GM21381 (cell line): ENCODE results near the gene ENOX1.
"Not testable (repeated sequence)": the region's sequence is repeated elsewhere in the genome, so short reads cannot be mapped to it uniquely, and the experiment has no call there.

ENCODE experiments used
- ATAC-seq: cut with Tn5 transposase; IDR thresholded peaks from one replicate; pipeline ENCODE4 v1.9.1; 2021; ENCODE audit warnings: mild to moderate bottlenecking, moderate library complexity; ENCODE audit not compliant: unreplicated experiment

Gene ENOX1

GRCh38 chr13:43363156-43363953, 423.4 kb downstream of the ENOX1 start:
- ATAC-seq, result no peak

- no peak for ATAC-seq
Measured at GRCh38 chr13:43362556-43362955, 424.2 kb downstream of the ENOX1 start.

- no peak for ATAC-seq
Measured at GRCh38 chr13:43360892-43361610, 425.7 kb downstream of the ENOX1 start.

GRCh38 chr13:43360171-43360570, 426.6 kb downstream of the ENOX1 start:
- ATAC-seq, result no peak

- no peak for ATAC-seq
Measured at GRCh38 chr13:43359536-43359935, 427.2 kb downstream of the ENOX1 start.

GRCh38 chr13:43357564-43357963, 429.2 kb downstream of the ENOX1 start:
- no peak for ATAC-seq

- no peak for ATAC-seq
Measured at GRCh38 chr13:43356567-43356966, 430.2 kb downstream of the ENOX1 start.

GRCh38 chr13:43355774-43356173, 431.0 kb downstream of the ENOX1 start:
- ATAC-seq, result no peak

- ATAC-seq, result no peak
Measured at GRCh38 chr13:43354153-43354945, 432.4 kb downstream of the ENOX1 start.

GRCh38 chr13:43353631-43354030, 433.1 kb downstream of the ENOX1 start:
- no peak for ATAC-seq

GRCh38 chr13:43351612-43352011, 435.2 kb downstream of the ENOX1 start:
- ATAC-seq, result not testable (repeated sequence)

GRCh38 chr13:43348397-43348796, 438.4 kb downstream of the ENOX1 start:
- no peak for ATAC-seq

- no peak for ATAC-seq
Measured at GRCh38 chr13:43347877-43348276, 438.9 kb downstream of the ENOX1 start.

- ATAC-seq, result no peak
Measured at GRCh38 chr13:43346427-43346826, 440.3 kb downstream of the ENOX1 start.

GRCh38 chr13:43343645-43344044, 443.1 kb downstream of the ENOX1 start:
- ATAC-seq, result no peak

- no peak for ATAC-seq
Measured at GRCh38 chr13:43339805-43340550, 446.8 kb downstream of the ENOX1 start.

- no peak for ATAC-seq
Measured at GRCh38 chr13:43339145-43339804, 447.5 kb downstream of the ENOX1 start.

GRCh38 chr13:43335764-43336163, 451.0 kb downstream of the ENOX1 start:
- ATAC-seq, result no peak

GRCh38 chr13:43333176-43333575, 453.6 kb downstream of the ENOX1 start:
- ATAC-seq, result no peak

GRCh38 chr13:43331672-43332071, 455.1 kb downstream of the ENOX1 start:
- ATAC-seq, result no peak
